Dendritic cell treated with granulocyte-macrophage colony-stimulating factor and Interleukin-4, amounts not matched to agents 40 ng/mL and 50 ng/mL, for 4 days (primary cell): ENCODE results near the gene GALNT17.

Experiments used
- H3K27ac Mint-ChIP-seq: one replicate; pipeline ENCODE4 v1.8.0; 2022; ENCODE audit warnings: mild to moderate bottlenecking, mixed read lengths
- H3K27me3 Mint-ChIP-seq: one replicate; pipeline ENCODE4 v1.8.0; 2022; ENCODE audit warnings: mild to moderate bottlenecking, mixed read lengths
- H3K36me3 Mint-ChIP-seq: one replicate; pipeline ENCODE4 v1.8.0; 2022; ENCODE audit warnings: low read depth, mixed read lengths
- H3K4me1 Mint-ChIP-seq: one replicate; pipeline ENCODE4 v1.8.0; 2022; ENCODE audit warnings: low read depth, mixed read lengths
- H3K4me3 Mint-ChIP-seq: one replicate; pipeline ENCODE4 v1.8.0; 2022; ENCODE audit warnings: mild to moderate bottlenecking, moderate library complexity, mixed read lengths
- H3K9me3 Mint-ChIP-seq: one replicate; pipeline ENCODE4 v1.8.0; 2022; ENCODE audit warnings: mixed read lengths
- intact Hi-C: fragments of 100-400 bp; cut with micrococcal nuclease; formaldehyde crosslinking; loops from one replicate; pipeline ENCODE4 v1.15.0; 2022

Gene GALNT17

GRCh38 chr7:71444130-71444529 is 312.2 kb downstream of the GALNT17 start:
- H3K27ac Mint-ChIP-seq, result no peak overlapping the region
- no peaks in the 10 kb centered on the region for H3K27me3 Mint-ChIP-seq
- intact Hi-C loops, result no loop called here
- no peaks in the 10 kb centered on the region for H3K4me1 Mint-ChIP-seq
- H3K9me3 Mint-ChIP-seq, result peaks cover 17% of the 10 kb centered on the region
- H3K4me3 Mint-ChIP-seq, result no peak overlapping the region
- H3K36me3 Mint-ChIP-seq, result no peaks in the 10 kb centered on the region

DNA sequence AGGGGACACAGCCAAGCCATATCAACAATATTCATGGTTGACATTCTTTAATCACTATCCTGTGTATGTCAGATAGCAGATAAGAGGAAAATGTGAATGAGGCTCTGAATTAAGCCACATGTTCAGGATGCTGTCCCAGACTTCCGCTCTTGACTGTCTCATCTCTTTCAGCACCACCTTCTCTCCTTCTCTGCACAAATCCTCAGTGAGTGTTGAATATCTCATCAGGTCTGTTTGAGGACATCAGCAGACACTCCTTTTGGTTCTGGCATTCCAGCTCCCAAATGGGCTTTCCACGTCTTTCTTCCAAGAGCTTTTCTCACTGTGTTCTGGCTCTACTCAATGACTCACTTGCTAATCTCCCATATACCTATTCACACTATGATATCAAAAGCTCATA is 321.7 kb downstream of the GALNT17 start:
- Mint-ChIP-seq H3K4me3 (no peak overlapping the region), H3K27ac (no peak overlapping the region), H3K27me3 (no peaks in the 10 kb centered on the region), H3K9me3 (peaks cover 8% of the 10 kb centered on the region), H3K36me3 (no peaks in the 10 kb centered on the region), H3K4me1 (no peaks in the 10 kb centered on the region)
- intact Hi-C loops, result no loop called here

GRCh38 chr7:71454981-71455380 is 323.0 kb downstream of the GALNT17 start:
- Mint-ChIP-seq H3K4me3 (no peak overlapping the region), H3K9me3 (peaks cover 8% of the 10 kb centered on the region), H3K36me3 (no peaks in the 10 kb centered on the region), H3K4me1 (no peaks in the 10 kb centered on the region), H3K27ac (no peak overlapping the region), H3K27me3 (no peaks in the 10 kb centered on the region)
- intact Hi-C loops, result no loop called here

- Mint-ChIP-seq H3K9me3 (peaks cover 3% of the 10 kb centered on the region), H3K27ac (no peak overlapping the region), H3K4me3 (no peak overlapping the region), H3K27me3 (no peaks in the 10 kb centered on the region), H3K36me3 (no peaks in the 10 kb centered on the region), H3K4me1 (no peaks in the 10 kb centered on the region)
- intact Hi-C loops, result no loop called here
These were observed 325.1 kb downstream of the GALNT17 start for GRCh38 chr7:71457021-71457420.

DNA sequence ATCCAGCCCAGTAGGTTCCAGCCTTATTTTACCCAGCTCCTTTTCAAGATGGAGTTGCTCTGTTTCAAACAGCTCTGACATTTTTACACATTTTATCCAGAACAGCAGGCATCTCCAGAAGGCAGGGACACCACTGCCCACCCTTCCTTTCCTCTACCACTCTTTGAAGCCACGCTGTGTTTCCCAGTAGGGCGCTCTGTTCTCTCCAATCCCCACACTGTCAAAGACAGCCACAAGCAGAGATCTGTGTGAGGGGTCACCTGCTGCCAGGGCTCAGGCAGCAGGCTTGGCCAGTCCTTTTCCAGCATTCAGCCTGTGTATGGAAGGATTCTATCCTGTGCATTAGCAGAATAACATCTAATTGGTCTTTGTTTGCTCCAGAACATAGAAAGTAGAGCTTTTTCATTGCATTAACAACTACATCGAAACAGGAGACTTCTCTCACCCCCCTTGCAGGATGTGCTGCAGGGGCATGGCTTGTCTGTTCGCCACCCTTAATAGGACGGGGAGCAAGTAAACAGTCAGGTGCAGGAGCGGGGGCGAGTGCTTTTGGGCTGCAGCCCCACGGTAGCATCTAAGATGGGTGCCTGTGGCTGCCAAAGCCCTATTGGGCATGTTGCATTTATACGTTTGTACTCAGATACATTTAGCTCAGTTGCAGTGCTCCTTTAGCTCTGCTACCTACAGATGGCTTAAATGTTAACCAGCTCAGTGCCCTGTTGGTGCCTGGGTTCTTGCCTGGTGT is 326.1 kb downstream of the GALNT17 start:
- no peak overlapping the region for H3K27ac Mint-ChIP-seq
- H3K4me3 Mint-ChIP-seq, result no peak overlapping the region

GRCh38 chr7:71459132-71459531 is 327.2 kb downstream of the GALNT17 start:
- Mint-ChIP-seq H3K27ac (no peak overlapping the region), H3K4me1 (no peaks in the 10 kb centered on the region), H3K27me3 (no peaks in the 10 kb centered on the region), H3K36me3 (no peaks in the 10 kb centered on the region), H3K9me3 (peaks cover 16% of the 10 kb centered on the region), H3K4me3 (no peak overlapping the region)
- intact Hi-C loops, result no loop called here

More for the DNA sequence above, 326.1 kb downstream of the GALNT17 start:
- intact Hi-C loops, result no loop called here
- Mint-ChIP-seq H3K36me3 (no peaks in the 10 kb centered on the region), H3K4me1 (no peaks in the 10 kb centered on the region), H3K27me3 (no peaks in the 10 kb centered on the region), H3K9me3 (peaks cover 13% of the 10 kb centered on the region)

- Mint-ChIP-seq H3K4me3 (no peak overlapping the region), H3K9me3 (peaks cover 31% of the 10 kb centered on the region), H3K36me3 (no peaks in the 10 kb centered on the region), H3K27ac (no peak overlapping the region), H3K4me1 (no peaks in the 10 kb centered on the region), H3K27me3 (no peaks in the 10 kb centered on the region)
- intact Hi-C loops, result no loop called here
These were observed 329.6 kb downstream of the GALNT17 start for GRCh38 chr7:71461572-71461971.

GRCh38 chr7:71465741-71466189 is 333.8 kb downstream of the GALNT17 start:
- Mint-ChIP-seq H3K4me1 (no peaks in the 10 kb centered on the region), H3K27me3 (no peaks in the 10 kb centered on the region), H3K9me3 (peaks cover 31% of the 10 kb centered on the region), H3K36me3 (no peaks in the 10 kb centered on the region), H3K27ac (no peak overlapping the region), H3K4me3 (no peak overlapping the region)
- intact Hi-C loops, result no loop called here

DNA sequence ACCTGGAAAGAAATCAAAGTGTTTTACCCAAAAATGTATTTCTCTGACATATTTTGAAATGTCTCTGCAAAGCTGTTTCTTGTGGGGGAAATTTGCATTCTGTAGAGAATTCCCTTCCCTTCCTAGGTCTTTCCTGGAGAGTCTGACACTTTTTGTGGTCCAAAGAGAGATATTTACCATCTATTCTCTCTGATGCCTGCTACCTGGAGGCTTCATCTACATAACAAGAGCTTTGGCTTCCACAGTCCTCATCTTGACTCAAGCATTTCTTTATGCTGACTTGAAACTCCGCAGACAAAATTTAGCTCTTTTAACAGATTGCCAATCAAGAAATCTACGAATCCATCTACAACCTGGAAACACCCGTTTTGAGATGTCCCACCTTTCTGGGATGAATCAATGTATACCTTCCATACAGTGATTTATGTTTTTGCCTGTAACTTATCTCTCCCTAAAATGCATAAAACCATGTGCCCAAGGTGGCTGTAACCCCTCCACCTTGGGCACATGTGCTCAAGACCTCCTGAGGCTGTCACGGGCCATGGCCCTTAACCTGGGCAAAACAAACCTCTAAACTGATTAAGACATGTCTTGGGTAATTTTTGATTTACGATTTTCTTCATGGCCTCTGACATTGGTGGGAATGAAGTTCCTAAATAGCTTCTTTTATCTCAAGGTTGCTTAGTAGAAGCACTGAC is 334.7 kb downstream of the GALNT17 start:
- H3K36me3 Mint-ChIP-seq, result no peaks in the 10 kb centered on the region
- H3K9me3 Mint-ChIP-seq, result peaks cover 31% of the 10 kb centered on the region
- H3K4me3 Mint-ChIP-seq, result no peak overlapping the region
- no peaks in the 10 kb centered on the region for H3K27me3 Mint-ChIP-seq
- H3K27ac Mint-ChIP-seq, result no peak overlapping the region
- intact Hi-C loops, result no loop called here
- no peaks in the 10 kb centered on the region for H3K4me1 Mint-ChIP-seq

DNA sequence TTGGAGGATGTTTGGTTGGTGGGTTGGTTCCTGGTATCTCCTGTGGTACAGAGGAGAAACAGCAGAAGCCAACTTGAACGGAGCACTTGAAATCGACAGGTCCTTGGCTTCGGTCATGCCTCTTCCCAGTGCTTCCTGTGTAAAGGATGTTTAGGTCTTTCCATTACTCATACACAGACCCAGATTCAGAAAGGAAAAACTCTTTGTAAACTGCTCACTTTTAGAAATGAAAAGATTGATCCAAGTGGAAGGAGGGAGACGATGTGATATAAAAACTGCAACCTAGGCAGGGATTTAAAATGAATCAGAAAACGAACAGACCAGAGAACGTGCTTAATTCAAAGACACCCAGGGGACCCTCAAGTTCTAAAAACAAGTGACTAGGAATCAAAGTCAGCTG is 338.4 kb downstream of the GALNT17 start:
- Mint-ChIP-seq H3K4me1 (no peaks in the 10 kb centered on the region), H3K4me3 (no peak overlapping the region), H3K27ac (no peak overlapping the region), H3K9me3 (peaks cover 6% of the 10 kb centered on the region), H3K36me3 (no peaks in the 10 kb centered on the region), H3K27me3 (no peaks in the 10 kb centered on the region)
- intact Hi-C loops, result no loop called here

DNA sequence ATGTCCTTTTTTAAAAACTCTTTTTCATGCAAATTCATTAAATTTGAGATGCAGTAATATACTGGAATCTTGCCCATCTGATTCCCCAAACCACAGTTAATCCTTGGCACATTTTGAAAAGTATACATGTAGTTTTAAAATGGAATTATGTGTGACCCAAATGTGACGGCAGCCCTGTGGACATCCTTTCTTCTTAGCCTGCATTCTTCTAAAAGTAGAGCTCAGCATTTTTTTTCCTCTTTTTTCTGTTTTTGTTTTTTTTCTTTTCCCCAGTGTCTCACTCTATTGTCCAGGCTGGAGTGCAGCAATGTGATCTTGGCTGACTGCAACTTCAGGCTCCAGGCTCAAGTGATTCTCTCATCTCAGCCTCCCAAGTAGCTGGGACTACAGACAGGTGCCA is 338.9 kb downstream of the GALNT17 start:
- no peak overlapping the region for H3K27ac Mint-ChIP-seq
- no peaks in the 10 kb centered on the region for H3K27me3 Mint-ChIP-seq
- no peaks in the 10 kb centered on the region for H3K4me1 Mint-ChIP-seq
- intact Hi-C loops, result no loop called here
- no peak overlapping the region for H3K4me3 Mint-ChIP-seq
- peaks cover 3% of the 10 kb centered on the region for H3K9me3 Mint-ChIP-seq
- no peaks in the 10 kb centered on the region for H3K36me3 Mint-ChIP-seq

DNA sequence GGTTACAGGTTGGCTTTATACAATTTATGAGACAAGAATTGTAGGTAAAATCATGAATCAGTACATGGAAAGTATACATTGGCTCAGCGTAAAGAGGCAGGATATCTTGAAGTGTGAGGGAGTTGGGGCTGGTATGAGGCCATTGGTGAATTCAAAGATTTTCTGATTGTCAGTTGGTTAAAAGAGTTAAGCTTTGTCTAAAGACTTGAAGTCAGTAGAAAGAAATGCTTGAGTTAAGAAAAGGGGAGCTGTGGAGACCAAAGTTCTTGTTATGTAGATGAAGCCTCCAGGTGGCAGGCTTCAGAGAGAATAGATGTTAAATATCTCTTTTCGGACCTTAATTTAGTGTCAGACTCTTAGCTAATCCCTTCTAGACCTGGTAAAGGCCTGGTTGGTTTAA is 341.0 kb downstream of the GALNT17 start:
- intact Hi-C loops, result no loop called here
- Mint-ChIP-seq H3K4me1 (no peaks in the 10 kb centered on the region), H3K9me3 (peaks cover 13% of the 10 kb centered on the region)

DNA sequence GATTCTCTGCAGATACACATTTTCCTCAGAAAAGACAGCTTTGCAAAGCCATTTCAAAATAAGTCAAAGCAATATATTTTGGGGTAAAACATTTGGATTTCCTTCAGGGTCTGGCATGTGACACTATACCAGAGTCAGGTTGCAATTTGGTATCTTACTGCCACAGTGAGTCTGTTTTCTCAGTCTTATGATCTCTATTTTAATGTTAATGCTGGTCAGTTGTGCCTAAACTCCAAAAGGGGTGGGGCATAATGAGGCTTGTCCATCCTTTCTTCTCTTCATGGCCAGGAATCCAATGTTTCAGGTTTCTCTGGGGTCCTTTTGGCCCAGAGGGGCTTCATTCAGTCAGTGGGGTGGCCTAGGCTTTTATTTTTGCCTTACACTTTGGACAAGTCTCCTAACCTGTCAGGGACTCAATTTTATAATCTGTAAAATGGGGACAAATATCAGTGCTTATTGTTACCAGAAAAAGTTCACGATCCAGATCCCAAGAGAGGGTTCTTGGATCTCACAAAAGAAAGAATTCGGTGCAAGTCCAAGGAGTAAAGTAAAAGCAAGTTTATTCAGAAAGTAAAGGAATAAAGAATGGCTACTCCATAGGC is 341.5 kb downstream of the GALNT17 start:
- H3K27me3 Mint-ChIP-seq, result no peaks in the 10 kb centered on the region
- H3K9me3 Mint-ChIP-seq, result peaks cover 13% of the 10 kb centered on the region
- H3K4me3 Mint-ChIP-seq, result no peak overlapping the region
- no peak overlapping the region for H3K27ac Mint-ChIP-seq
- intact Hi-C loops, result no loop called here
- H3K4me1 Mint-ChIP-seq, result no peaks in the 10 kb centered on the region
- H3K36me3 Mint-ChIP-seq, result no peaks in the 10 kb centered on the region

More for the DNA sequence above, 341.0 kb downstream of the GALNT17 start:
- Mint-ChIP-seq H3K36me3 (no peaks in the 10 kb centered on the region), H3K27ac (no peak overlapping the region), H3K27me3 (no peaks in the 10 kb centered on the region), H3K4me3 (no peak overlapping the region)

- H3K4me1 Mint-ChIP-seq, result no peaks in the 10 kb centered on the region
- intact Hi-C loops, result no loop called here
- H3K4me3 Mint-ChIP-seq, result no peak overlapping the region
- H3K27me3 Mint-ChIP-seq, result no peaks in the 10 kb centered on the region
- no peak overlapping the region for H3K27ac Mint-ChIP-seq
- no peaks in the 10 kb centered on the region for H3K36me3 Mint-ChIP-seq
- H3K9me3 Mint-ChIP-seq, result peaks cover 13% of the 10 kb centered on the region
These were observed 345.5 kb downstream of the GALNT17 start for GRCh38 chr7:71477441-71477840.
